GM23338 (cell line): ENCODE results near the gene DENND5A. TPM values are rescaled to one million over a fixed set of nuclear protein-coding genes. Genes with fewer than 3 reads are reported as not detected.

ENCODE experiments used
- ATAC-seq: fragments of 200-7000 bp; cut with Tn5 transposase; 3 replicates; pipeline ENCODE4 v1.9.1; 2020
- DNase-seq: peaks from one replicate; pipeline ENCODE4 v3.0.0-alpha.2; 2015; ENCODE audit warnings: low spot score
- H2AFZ ChIP-seq: fragments of 200-600 bp; sonication (generic); 2 replicates; pipeline ENCODE4 v1.8.0; 2016; ENCODE audit warnings: antibody characterized with exemption, mild to moderate bottlenecking, moderate library complexity
- H3F3A ChIP-seq: fragments of 200-600 bp; sonication (generic); replicated peaks from 2 replicates; pipeline ENCODE4 v1.8.0; 2017; ENCODE audit warnings: antibody characterized with exemption, mixed run types, low read depth
- H3K27ac ChIP-seq: fragments of 200-600 bp; sonication (generic); 2 replicates; pipeline ENCODE4 v1.6.1; 2016; ENCODE audit warnings: low read depth
- H3K27me3 ChIP-seq: fragments of 200-600 bp; sonication (generic); 2 replicates; pipeline ENCODE4 v1.8.0; 2016; ENCODE audit warnings: mild to moderate bottlenecking, mixed run types, moderate library complexity; ENCODE audit not compliant: insufficient read depth
- H3K36me3 ChIP-seq: fragments of 200-600 bp; sonication (generic); 2 replicates; pipeline ENCODE4 v1.8.0; 2016; ENCODE audit warnings: mild to moderate bottlenecking; ENCODE audit not compliant: insufficient read depth
- H3K4me1 ChIP-seq: fragments of 200-600 bp; sonication (generic); 2 replicates; pipeline ENCODE4 v1.8.0; 2016; ENCODE audit warnings: mild to moderate bottlenecking, moderate library complexity; ENCODE audit not compliant: insufficient read depth
- H3K4me2 ChIP-seq: fragments of 200-600 bp; sonication (generic); 2 replicates; pipeline ENCODE4 v1.7.1; 2017; ENCODE audit warnings: mixed run types
- H3K4me3 ChIP-seq: fragments of 200-600 bp; sonication (generic); 2 replicates; pipeline ENCODE4 v1.6.1; 2016; ENCODE audit warnings: mixed run types
- H3K79me2 ChIP-seq: fragments of 200-600 bp; sonication (generic); replicated peaks from 2 replicates; pipeline ENCODE4 v1.8.0; 2017; ENCODE audit warnings: mild to moderate bottlenecking; ENCODE audit not compliant: insufficient read depth
- H3K9me2 ChIP-seq: fragments of 200-600 bp; sonication (generic); 2 replicates; pipeline ENCODE4 v1.8.0; 2017; ENCODE audit not compliant: insufficient read depth
- H4K20me1 ChIP-seq: fragments of 200-600 bp; sonication (generic); replicated peaks from 2 replicates; pipeline ENCODE4 v1.8.0; 2017; ENCODE audit warnings: mild to moderate bottlenecking; ENCODE audit not compliant: insufficient read depth
- H3K27ac Mint-ChIP-seq: 2 replicates; pipeline ENCODE4 v1.8.0; 2020; ENCODE audit warnings: inconsistent platforms, mild to moderate bottlenecking, moderate library complexity, mixed read lengths
- H3K27me3 Mint-ChIP-seq: 3 replicates; pipeline ENCODE4 v1.8.0; 2022; ENCODE audit warnings: low read depth, mild to moderate bottlenecking, moderate library complexity, mixed read lengths, inconsistent platforms; ENCODE audit not compliant: insufficient read depth, poor library complexity
- H3K36me3 Mint-ChIP-seq: 3 replicates; pipeline ENCODE4 v1.8.0; 2021; ENCODE audit warnings: low read depth, mild to moderate bottlenecking, inconsistent platforms, moderate library complexity, mixed read lengths
- H3K4me1 Mint-ChIP-seq: 3 replicates; pipeline ENCODE4 v1.8.0; 2020; ENCODE audit warnings: mild to moderate bottlenecking, inconsistent platforms, mixed read lengths
- H3K4me3 Mint-ChIP-seq: 3 replicates; pipeline ENCODE4 v1.8.0; 2021; ENCODE audit warnings: moderate library complexity, mild to moderate bottlenecking, inconsistent platforms, mixed read lengths
- H3K9me3 Mint-ChIP-seq: 3 replicates; pipeline ENCODE4 v1.8.0; 2020; ENCODE audit warnings: moderate library complexity, mild to moderate bottlenecking, inconsistent platforms, mixed read lengths
- CREB1 ChIP-seq: fragments of 250-450 bp; sonication (Bioruptor Pico); IDR thresholded peaks from 2 replicates; pipeline ENCODE4 v1.5.0; 2020; ENCODE audit warnings: low read depth, mild to moderate bottlenecking, moderate library complexity
- ETS1 ChIP-seq: IDR thresholded peaks from 2 replicates; pipeline ENCODE4 v1.6.1; 2016; ENCODE audit warnings: antibody characterized with exemption
- EZH2 ChIP-seq: fragments of 200-600 bp; sonication (generic); IDR thresholded peaks from one replicate; pipeline ENCODE4 v1.8.0; 2017; ENCODE audit warnings: antibody characterized with exemption, mild to moderate bottlenecking, low read depth; ENCODE audit not compliant: unreplicated experiment
- EZH2phosphoT487 ChIP-seq: fragments of 200-600 bp; sonication (generic); IDR thresholded peaks from one replicate; pipeline ENCODE4 v1.8.1; 2018; ENCODE audit warnings: antibody characterized with exemption; ENCODE audit not compliant: unreplicated experiment
- JUNB ChIP-seq: IDR thresholded peaks from one replicate; pipeline ENCODE4 v1.6.1; 2016; ENCODE audit warnings: antibody characterized with exemption; ENCODE audit not compliant: unreplicated experiment
- NANOG ChIP-seq: IDR thresholded peaks from 2 replicates; pipeline ENCODE4 v1.6.1; 2016; ENCODE audit warnings: antibody characterized with exemption, borderline replicate concordance
- POLR2AphosphoS5 ChIP-seq: IDR thresholded peaks from 2 replicates; pipeline ENCODE4 v1.6.1; 2016; ENCODE audit warnings: antibody characterized with exemption, low read depth
- STAT1 ChIP-seq: IDR thresholded peaks from one replicate; pipeline ENCODE4 v1.6.1; 2016; ENCODE audit warnings: antibody characterized with exemption; ENCODE audit not compliant: unreplicated experiment
- ZNF114 ChIP-seq: fragments of 250-450 bp; sonication (Bioruptor Pico); IDR thresholded peaks from 2 replicates; pipeline ENCODE4 v1.5.0; 2020; ENCODE audit warnings: mild to moderate bottlenecking, moderate library complexity
- ZNF331 ChIP-seq: fragments of 250-450 bp; sonication (Bioruptor Pico); IDR thresholded peaks from 2 replicates; pipeline ENCODE4 v1.5.0; 2020; ENCODE audit warnings: low read depth, mild to moderate bottlenecking, moderate library complexity
- ZNF462 ChIP-seq: fragments of 250-450 bp; sonication (Bioruptor Pico); IDR thresholded peaks from 2 replicates; pipeline ENCODE4 v1.5.0; 2020; ENCODE audit warnings: mild to moderate bottlenecking, moderate library complexity
- polyA plus RNA-seq: library from polyadenylated mRNA; unstranded; fragments of >200 nt; fragmentation: Nextera tagmentation; extraction: Ambion mirVana; gene quantifications from 2 replicates; pipeline ENCODE4 v1.2.1, GENCODE V29; 2016
- total RNA-seq: library from RNA; depleted of rRNA; stranded (reverse); fragments of >200 nt; shearing (Covaris generic); gene quantifications from 2 replicates; pipeline ENCODE4 v1.2.3, GENCODE V29; 2014
- TF ChIP-seq, protein P1 (sequence below): IDR thresholded peaks from one replicate; pipeline ENCODE4 v1.6.1; 2018; ENCODE audit warnings: antibody characterized with exemption; ENCODE audit not compliant: unreplicated experiment
- TF ChIP-seq, protein P2 (sequence below), 2 experiments: fragments of 200-600 bp in 1 of 2; sonication (generic) in 1 of 2; conservative IDR thresholded peaks; 2 replicates each; pipeline versions ENCODE4 v1.5.1 to v1.6.1; 2016 to 2017; ENCODE audit warnings: antibody characterized with exemption in 2 of 2, low read depth in 2 of 2, mild to moderate bottlenecking in 2 of 2, moderate library complexity in 1 of 2

DENND5A gene
- total and polyA plus RNA-seq, 2 experiments from 2014 or later = 28.1 to 56.3 TPM

DNA sequence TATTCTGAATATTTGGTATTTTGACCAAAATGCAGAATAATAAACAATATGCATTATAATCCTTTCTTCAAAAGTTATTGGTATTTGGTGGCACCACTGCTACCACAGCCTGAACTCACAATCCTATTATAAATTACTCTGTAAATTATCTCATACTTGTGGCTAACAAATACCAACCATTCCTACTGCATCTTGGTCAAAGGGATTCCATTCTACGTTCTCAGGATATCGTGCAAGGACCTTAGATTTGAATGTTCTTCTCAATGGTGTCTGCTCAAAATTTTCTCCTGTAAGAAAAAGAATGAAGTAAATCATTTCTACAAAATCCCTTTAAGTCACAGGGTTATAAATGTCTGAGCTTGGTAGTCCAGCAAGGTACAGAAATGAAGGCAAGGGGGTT, 58.7 kb downstream of the DENND5A start (continued):
- no peak for TF ChIP-seq JUNB
- TF ChIP-seq ZNF114 (CRISPR knock-in tag) = no peak
- no peak for TF ChIP-seq EZH2
- no peak for TF ChIP-seq NANOG
- TF ChIP-seq POLR2AphosphoS5 = no peak
- no peak for TF ChIP-seq CREB1 (CRISPR knock-in tag)
- no peak for TF ChIP-seq EZH2phosphoT487
- no peak for TF ChIP-seq ETS1
- TF ChIP-seq, protein P1, sequence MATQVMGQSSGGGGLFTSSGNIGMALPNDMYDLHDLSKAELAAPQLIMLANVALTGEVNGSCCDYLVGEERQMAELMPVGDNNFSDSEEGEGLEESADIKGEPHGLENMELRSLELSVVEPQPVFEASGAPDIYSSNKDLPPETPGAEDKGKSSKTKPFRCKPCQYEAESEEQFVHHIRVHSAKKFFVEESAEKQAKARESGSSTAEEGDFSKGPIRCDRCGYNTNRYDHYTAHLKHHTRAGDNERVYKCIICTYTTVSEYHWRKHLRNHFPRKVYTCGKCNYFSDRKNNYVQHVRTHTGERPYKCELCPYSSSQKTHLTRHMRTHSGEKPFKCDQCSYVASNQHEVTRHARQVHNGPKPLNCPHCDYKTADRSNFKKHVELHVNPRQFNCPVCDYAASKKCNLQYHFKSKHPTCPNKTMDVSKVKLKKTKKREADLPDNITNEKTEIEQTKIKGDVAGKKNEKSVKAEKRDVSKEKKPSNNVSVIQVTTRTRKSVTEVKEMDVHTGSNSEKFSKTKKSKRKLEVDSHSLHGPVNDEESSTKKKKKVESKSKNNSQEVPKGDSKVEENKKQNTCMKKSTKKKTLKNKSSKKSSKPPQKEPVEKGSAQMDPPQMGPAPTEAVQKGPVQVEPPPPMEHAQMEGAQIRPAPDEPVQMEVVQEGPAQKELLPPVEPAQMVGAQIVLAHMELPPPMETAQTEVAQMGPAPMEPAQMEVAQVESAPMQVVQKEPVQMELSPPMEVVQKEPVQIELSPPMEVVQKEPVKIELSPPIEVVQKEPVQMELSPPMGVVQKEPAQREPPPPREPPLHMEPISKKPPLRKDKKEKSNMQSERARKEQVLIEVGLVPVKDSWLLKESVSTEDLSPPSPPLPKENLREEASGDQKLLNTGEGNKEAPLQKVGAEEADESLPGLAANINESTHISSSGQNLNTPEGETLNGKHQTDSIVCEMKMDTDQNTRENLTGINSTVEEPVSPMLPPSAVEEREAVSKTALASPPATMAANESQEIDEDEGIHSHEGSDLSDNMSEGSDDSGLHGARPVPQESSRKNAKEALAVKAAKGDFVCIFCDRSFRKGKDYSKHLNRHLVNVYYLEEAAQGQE = no peak

GRCh38 chr11:9203691-9204311, 61.3 kb downstream of the DENND5A start:
- H3K4me1 ChIP-seq = no peaks in the 10 kb centered on the region
- H3K36me3 Mint-ChIP-seq = peaks cover 10% of the 10 kb centered on the region; the same call in 2 of the 3 replicates
- no peaks in the 10 kb centered on the region; the same call in 1 of the 2 replicates for H4K20me1 ChIP-seq
- H3K79me2 ChIP-seq = peaks cover 27% of the 10 kb centered on the region
- H3K4me1 Mint-ChIP-seq = peaks cover 5% of the 10 kb centered on the region
- no peak overlapping the region for H3K27ac Mint-ChIP-seq
- peak; percentile 88 for ATAC-seq
- H3K4me3 ChIP-seq = no peak overlapping the region
- H2AFZ ChIP-seq = no peak overlapping the region
- H3K27ac ChIP-seq = 0 out of 2 replicates have a peak overlapping the region, but pooled peaks have one; percentile 7
- no peaks in the 10 kb centered on the region for H3K9me3 Mint-ChIP-seq
- peak; percentile 50 for DNase-seq
- H3K27me3 Mint-ChIP-seq = no peaks in the 10 kb centered on the region
- H3K36me3 ChIP-seq = no peaks in the 10 kb centered on the region
- H3F3A ChIP-seq = no peaks in the 10 kb centered on the region
- H3K4me2 ChIP-seq = no peak overlapping the region
- H3K4me3 Mint-ChIP-seq = no peak overlapping the region
- no peaks in the 10 kb centered on the region for H3K9me2 ChIP-seq
- no peaks in the 10 kb centered on the region for H3K27me3 ChIP-seq
- TF ChIP-seq STAT1 (no peak), ZNF114 (CRISPR knock-in tag) (no peak), ZNF331 (CRISPR knock-in tag) (no peak), JUNB (no peak), ZNF462 (no peak), NANOG (no peak)
- TF ChIP-seq, protein P2, sequence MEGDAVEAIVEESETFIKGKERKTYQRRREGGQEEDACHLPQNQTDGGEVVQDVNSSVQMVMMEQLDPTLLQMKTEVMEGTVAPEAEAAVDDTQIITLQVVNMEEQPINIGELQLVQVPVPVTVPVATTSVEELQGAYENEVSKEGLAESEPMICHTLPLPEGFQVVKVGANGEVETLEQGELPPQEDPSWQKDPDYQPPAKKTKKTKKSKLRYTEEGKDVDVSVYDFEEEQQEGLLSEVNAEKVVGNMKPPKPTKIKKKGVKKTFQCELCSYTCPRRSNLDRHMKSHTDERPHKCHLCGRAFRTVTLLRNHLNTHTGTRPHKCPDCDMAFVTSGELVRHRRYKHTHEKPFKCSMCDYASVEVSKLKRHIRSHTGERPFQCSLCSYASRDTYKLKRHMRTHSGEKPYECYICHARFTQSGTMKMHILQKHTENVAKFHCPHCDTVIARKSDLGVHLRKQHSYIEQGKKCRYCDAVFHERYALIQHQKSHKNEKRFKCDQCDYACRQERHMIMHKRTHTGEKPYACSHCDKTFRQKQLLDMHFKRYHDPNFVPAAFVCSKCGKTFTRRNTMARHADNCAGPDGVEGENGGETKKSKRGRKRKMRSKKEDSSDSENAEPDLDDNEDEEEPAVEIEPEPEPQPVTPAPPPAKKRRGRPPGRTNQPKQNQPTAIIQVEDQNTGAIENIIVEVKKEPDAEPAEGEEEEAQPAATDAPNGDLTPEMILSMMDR (conservative IDR thresholded peaks at IDR 0.05; ENCODE audit: low read depth in 2 of 2) = peak; percentile 36 to 76; a peak in 3 of 4 replicates
